Smooth muscle cell (in vitro differentiated cells): Measurements from ENCODE around the gene PTPN14. TPM values are rescaled to one million over a fixed set of nuclear protein-coding genes. Genes with fewer than 3 reads are reported as not detected.

Source experiments
- DNase-seq: peaks from one replicate; lab custom pipeline; 2025; ENCODE audit not compliant: unreplicated experiment; lab: John Stamatoyannopoulos, UW
- H2AFZ ChIP-seq: fragments of 200-600 bp; sonication (generic); 2 replicates; pipeline ENCODE4 v1.6.0; 2016; ENCODE audit warnings: antibody characterized with exemption, low read depth, mild to moderate bottlenecking
- H3F3A ChIP-seq: fragments of 200-600 bp; sonication (generic); 2 replicates; pipeline ENCODE4 v1.6.0; 2017; ENCODE audit warnings: antibody characterized with exemption, low read depth
- H3K27ac ChIP-seq: fragments of 200-600 bp; sonication (generic); 2 replicates; pipeline ENCODE4 v1.5.1; 2016; ENCODE audit warnings: low read depth, mild to moderate bottlenecking
- H3K27me3 ChIP-seq: fragments of 200-600 bp; sonication (generic); 2 replicates; pipeline ENCODE4 v1.6.1; 2016; ENCODE audit warnings: low read depth, mild to moderate bottlenecking
- H3K36me3 ChIP-seq: fragments of 200-600 bp; sonication (generic); 2 replicates; pipeline ENCODE4 v1.5.1; 2016; ENCODE audit warnings: low read depth
- H3K4me1 ChIP-seq: fragments of 200-600 bp; sonication (generic); 2 replicates; pipeline ENCODE4 v1.5.1; 2016; ENCODE audit warnings: low read depth
- H3K4me2 ChIP-seq: fragments of 200-600 bp; sonication (generic); 2 replicates; pipeline ENCODE4 v1.6.0; 2016; ENCODE audit warnings: mild to moderate bottlenecking
- H3K4me3 ChIP-seq: fragments of 200-600 bp; sonication (generic); 2 replicates; pipeline ENCODE4 v1.5.1; 2016; ENCODE audit warnings: mild to moderate bottlenecking
- H3K79me2 ChIP-seq: fragments of 200-600 bp; sonication (generic); 2 replicates; pipeline ENCODE4 v1.6.0; 2016; ENCODE audit warnings: low read depth, mild to moderate bottlenecking
- H3K9ac ChIP-seq: fragments of 200-600 bp; sonication (generic); 2 replicates; pipeline ENCODE4 v1.6.0; 2016; ENCODE audit warnings: low read depth
- H3K9me3 ChIP-seq: fragments of 200-600 bp; sonication (generic); replicated peaks from 2 replicates; pipeline ENCODE4 v1.5.1; 2016; ENCODE audit warnings: low read depth
- H4K20me1 ChIP-seq: fragments of 200-600 bp; sonication (generic); 2 replicates; pipeline ENCODE4 v1.6.0; 2016; ENCODE audit warnings: low read depth
- WGBS: methylation state at CpG from one replicate; pipeline ENCODE4 v1.1.7; 2016; ENCODE audit warnings: low lambda C conversion rate; 5-methylcytosine and 5-hydroxymethylcytosine counted together
- polyA plus RNA-seq: library from polyadenylated mRNA; unstranded; fragments of >200 nt; fragmentation: Nextera tagmentation; extraction: Ambion mirVana; gene quantifications from 2 replicates; pipeline ENCODE4 v1.2.1, GENCODE V29; 2016
- total RNA-seq: library from RNA; depleted of rRNA; stranded (reverse); fragments of >200 nt; gene quantifications from 2 replicates; pipeline ENCODE4 v1.2.3, GENCODE V29; 2014
- TF ChIP-seq, protein P1 (sequence below): fragments of 200-600 bp; sonication (generic); IDR thresholded peaks from 2 replicates; pipeline ENCODE4 v1.5.1; 2017; ENCODE audit warnings: borderline replicate concordance, mild to moderate bottlenecking, antibody characterized with exemption; ENCODE audit not compliant: insufficient read depth, poor library complexity, severe bottlenecking

PTPN14 gene
- total and polyA plus RNA-seq, 2 experiments from 2014 or later = 13.7 to 28.6 TPM

DNA sequence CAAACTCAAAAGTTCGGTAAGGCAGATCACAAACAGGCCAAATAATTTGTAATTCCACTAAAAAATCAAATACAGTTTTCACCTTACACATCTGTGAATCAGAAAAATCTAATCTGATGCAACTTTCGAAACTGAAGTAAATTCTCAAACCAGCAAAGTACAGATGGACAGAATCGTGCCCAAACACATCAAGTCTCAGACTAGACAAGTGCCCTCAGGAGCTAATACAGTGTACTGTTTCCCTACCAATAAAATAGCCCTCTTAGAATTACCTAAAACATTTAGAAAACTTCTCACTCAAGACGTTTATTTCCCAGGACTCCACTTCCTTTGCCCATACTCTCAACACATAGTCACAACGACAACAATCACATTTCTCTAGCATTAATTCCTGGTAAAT is 136.3 kb downstream of the PTPN14 start:
- WGBS = 90% methylated on average over 5 of the region's 5 CpGs
- H3K27ac ChIP-seq = no peak overlapping the region
- peaks cover 10% of the 10 kb centered on the region for H3K4me1 ChIP-seq
- no peak overlapping the region for H3K9ac ChIP-seq
- H3K4me2 ChIP-seq = no peak overlapping the region
- peaks cover 21% of the 10 kb centered on the region for H4K20me1 ChIP-seq
- DNase-seq = no peak
- H3K79me2 ChIP-seq = peaks cover 26% of the 10 kb centered on the region
- H3K9me3 ChIP-seq = peaks cover 8% of the 10 kb centered on the region
- TF ChIP-seq, protein P1, sequence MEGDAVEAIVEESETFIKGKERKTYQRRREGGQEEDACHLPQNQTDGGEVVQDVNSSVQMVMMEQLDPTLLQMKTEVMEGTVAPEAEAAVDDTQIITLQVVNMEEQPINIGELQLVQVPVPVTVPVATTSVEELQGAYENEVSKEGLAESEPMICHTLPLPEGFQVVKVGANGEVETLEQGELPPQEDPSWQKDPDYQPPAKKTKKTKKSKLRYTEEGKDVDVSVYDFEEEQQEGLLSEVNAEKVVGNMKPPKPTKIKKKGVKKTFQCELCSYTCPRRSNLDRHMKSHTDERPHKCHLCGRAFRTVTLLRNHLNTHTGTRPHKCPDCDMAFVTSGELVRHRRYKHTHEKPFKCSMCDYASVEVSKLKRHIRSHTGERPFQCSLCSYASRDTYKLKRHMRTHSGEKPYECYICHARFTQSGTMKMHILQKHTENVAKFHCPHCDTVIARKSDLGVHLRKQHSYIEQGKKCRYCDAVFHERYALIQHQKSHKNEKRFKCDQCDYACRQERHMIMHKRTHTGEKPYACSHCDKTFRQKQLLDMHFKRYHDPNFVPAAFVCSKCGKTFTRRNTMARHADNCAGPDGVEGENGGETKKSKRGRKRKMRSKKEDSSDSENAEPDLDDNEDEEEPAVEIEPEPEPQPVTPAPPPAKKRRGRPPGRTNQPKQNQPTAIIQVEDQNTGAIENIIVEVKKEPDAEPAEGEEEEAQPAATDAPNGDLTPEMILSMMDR = no peak
- no peaks in the 10 kb centered on the region for H3K27me3 ChIP-seq
- no peak overlapping the region for H2AFZ ChIP-seq
- H3F3A ChIP-seq = no peaks in the 10 kb centered on the region
- peaks cover 7% of the 10 kb centered on the region for H3K36me3 ChIP-seq
- no peak overlapping the region for H3K4me3 ChIP-seq

DNA sequence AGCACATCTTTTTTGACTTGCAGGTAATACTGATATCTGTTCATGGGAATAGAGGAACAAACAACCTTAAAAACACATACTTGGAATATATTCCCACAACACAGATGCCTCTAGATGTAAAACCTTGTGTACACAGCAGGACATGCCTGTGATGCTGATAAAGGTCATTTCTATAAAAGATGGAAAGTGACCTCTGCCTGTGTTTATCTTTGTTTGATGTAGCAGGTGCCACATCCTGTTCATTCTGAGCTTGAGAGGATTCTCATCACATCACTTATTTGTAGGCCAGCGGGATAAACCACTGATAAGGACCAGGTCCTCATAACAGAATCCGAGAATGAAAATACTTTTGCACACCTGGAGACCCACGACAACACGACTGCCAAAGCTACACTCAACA is 136.7 kb downstream of the PTPN14 start:
- peaks cover 6% of the 10 kb centered on the region for H3K4me1 ChIP-seq
- TF ChIP-seq, protein P1 = no peak
- H3K9me3 ChIP-seq = peaks cover 8% of the 10 kb centered on the region
- H4K20me1 ChIP-seq = peaks cover 18% of the 10 kb centered on the region
- no peak overlapping the region for H3K4me3 ChIP-seq
- DNase-seq = no peak
- H3K36me3 ChIP-seq = peaks cover 7% of the 10 kb centered on the region
- WGBS = 94% methylated on average over 4 of the region's 4 CpGs
- peaks cover 26% of the 10 kb centered on the region for H3K79me2 ChIP-seq
- no peak overlapping the region for H3K9ac ChIP-seq
- H3K27ac ChIP-seq = no peak overlapping the region
- H3K4me2 ChIP-seq = no peak overlapping the region
- no peaks in the 10 kb centered on the region for H3K27me3 ChIP-seq
- H2AFZ ChIP-seq = no peak overlapping the region
- no peaks in the 10 kb centered on the region for H3F3A ChIP-seq

- Histone ChIP-seq H3K27ac (no peak overlapping the region), H3K79me2 (peaks cover 24% of the 10 kb centered on the region), H3F3A (no peaks in the 10 kb centered on the region), H3K4me2 (no peak overlapping the region), H3K36me3 (peaks cover 7% of the 10 kb centered on the region), H4K20me1 (peaks cover 13% of the 10 kb centered on the region), H2AFZ (no peak overlapping the region), H3K9me3 (peaks cover 8% of the 10 kb centered on the region), H3K4me1 (peaks cover 3% of the 10 kb centered on the region), H3K27me3 (no peaks in the 10 kb centered on the region), H3K4me3 (no peak overlapping the region), H3K9ac (no peak overlapping the region)
- no peak for DNase-seq
- TF ChIP-seq, protein P1 = no peak
Observed at GRCh38 chr1:214413315-214413714, 138.1 kb downstream of the PTPN14 start.

- WGBS = 50% methylated on average over 9 of the region's 9 CpGs
- H2AFZ ChIP-seq = no peak overlapping the region
- no peaks in the 10 kb centered on the region for H3K36me3 ChIP-seq
- H3K4me2 ChIP-seq = peak overlapping the region; percentile 3
- no peak overlapping the region for H3K4me3 ChIP-seq
- H3K79me2 ChIP-seq = no peaks in the 10 kb centered on the region
- H4K20me1 ChIP-seq = no peaks in the 10 kb centered on the region
- H3K9me3 ChIP-seq = no peaks in the 10 kb centered on the region
- no peaks in the 10 kb centered on the region for H3F3A ChIP-seq
- H3K27ac ChIP-seq = peak overlapping the region; percentile 67
- TF ChIP-seq, protein P1 = no peak
- H3K9ac ChIP-seq = no peak overlapping the region
- H3K4me1 ChIP-seq = peaks cover 8% of the 10 kb centered on the region
- DNase-seq = no peak
- no peaks in the 10 kb centered on the region for H3K27me3 ChIP-seq
Observed at GRCh38 chr1:214404571-214405213, 146.7 kb downstream of the PTPN14 start.
